NCI-H2107 treated with DMSO at 0.1 percent for 48 hours (cell line): Measurements from ENCODE around the gene OR5K4.
"Not testable (repeated sequence)": the region's sequence is repeated elsewhere in the genome, so short reads cannot be mapped to it uniquely, and the experiment has no call there.

Source experiments
- DNase-seq: peaks from one replicate; lab custom pipeline; 2025; ENCODE audit not compliant: unreplicated experiment; lab: John Stamatoyannopoulos, UW

OR5K4 gene

GRCh38 chr3:98367464-98368246, 14.0 kb downstream of the OR5K4 start:
- DNase-seq, result no peak

- DNase-seq, result no peak
These were observed 17.5 kb downstream of the OR5K4 start for GRCh38 chr3:98371186-98371585.

- no peak for DNase-seq
These were observed 18.2 kb downstream of the OR5K4 start for GRCh38 chr3:98371853-98372252.

- no peak for DNase-seq
These were observed 18.8 kb downstream of the OR5K4 start for GRCh38 chr3:98372445-98372844.

- DNase-seq, result no peak
These were observed 23.0 kb downstream of the OR5K4 start for GRCh38 chr3:98376631-98377030.

GRCh38 chr3:98388147-98388546, 34.5 kb downstream of the OR5K4 start:
- DNase-seq, result no peak

GRCh38 chr3:98390366-98390765, 36.7 kb downstream of the OR5K4 start, which contains the start of gene OR5K3:
OR5K3 (plus strand) TSS chr3:98390666; CDS start chr3:98390666, 0 bp downstream.
- no peak for DNase-seq

GRCh38 chr3:98395101-98395500, 41.4 kb downstream of the OR5K4 start:
- no peak for DNase-seq

GRCh38 chr3:98396482-98396881, 42.8 kb downstream of the OR5K4 start:
- DNase-seq, result not testable (repeated sequence)

- no peak for DNase-seq
These were observed 44.9 kb downstream of the OR5K4 start for GRCh38 chr3:98398513-98398912.

- DNase-seq, result no peak
These were observed 48.9 kb downstream of the OR5K4 start for GRCh38 chr3:98402507-98402906.

- no peak for DNase-seq
These were observed 50.4 kb downstream of the OR5K4 start for GRCh38 chr3:98404010-98404409.
